RPMI8226 (cell line): ENCODE measurements around the gene GOPC.
A peak's percentile ranks its signal among the peaks of the same experiment; 100 is the strongest.
"Not testable (repeated sequence)": the region's sequence is repeated elsewhere in the genome, so short reads cannot be mapped to it uniquely, and the experiment has no call there.

Experiments used
- DNase-seq: peaks from one replicate; pipeline ENCODE4 v3.0.0-alpha.2; 2015

GOPC gene

DNA sequence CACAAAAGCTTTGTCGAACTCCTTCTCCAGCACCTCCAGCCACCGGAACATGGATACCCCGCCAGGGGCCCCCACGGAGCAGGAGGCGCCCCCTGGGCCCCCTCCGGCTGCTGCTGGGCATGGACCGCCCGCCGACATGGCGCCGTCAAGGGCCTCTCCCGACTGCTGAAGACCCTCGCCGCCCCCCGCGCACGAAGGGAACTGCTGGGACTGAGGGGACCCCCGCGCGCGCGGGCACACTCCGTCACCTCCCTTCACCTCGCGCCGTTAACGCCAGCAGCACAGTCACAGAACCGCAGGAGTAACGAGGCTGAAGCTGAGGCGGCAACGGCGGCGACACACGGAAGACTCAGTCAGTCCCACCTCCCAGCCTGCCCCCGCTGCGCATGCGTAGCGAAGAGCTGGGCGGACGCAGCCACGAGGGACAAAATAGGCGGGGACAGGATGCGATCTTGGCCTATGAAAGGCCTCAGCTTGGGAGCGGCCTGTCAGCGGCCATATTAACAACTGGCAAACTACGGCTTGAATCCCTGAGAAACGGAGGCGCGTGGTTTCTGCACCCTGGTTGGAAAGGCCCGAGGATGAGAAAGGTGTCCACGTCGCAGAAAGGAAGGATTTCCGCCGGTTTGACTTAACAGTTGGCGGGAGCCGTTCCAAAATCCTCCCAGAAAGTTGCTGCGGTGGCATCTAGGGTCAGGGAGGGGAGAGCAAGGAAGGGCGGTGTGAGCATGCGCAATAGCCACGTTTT lies at the start of gene GOPC:
Gene GOPC (minus strand): TSS at position 361 of the 748 bp plus-strand sequence. CDS start 223 bp downstream, at position 138.
- DNase-seq: peak; percentile 95

DNA sequence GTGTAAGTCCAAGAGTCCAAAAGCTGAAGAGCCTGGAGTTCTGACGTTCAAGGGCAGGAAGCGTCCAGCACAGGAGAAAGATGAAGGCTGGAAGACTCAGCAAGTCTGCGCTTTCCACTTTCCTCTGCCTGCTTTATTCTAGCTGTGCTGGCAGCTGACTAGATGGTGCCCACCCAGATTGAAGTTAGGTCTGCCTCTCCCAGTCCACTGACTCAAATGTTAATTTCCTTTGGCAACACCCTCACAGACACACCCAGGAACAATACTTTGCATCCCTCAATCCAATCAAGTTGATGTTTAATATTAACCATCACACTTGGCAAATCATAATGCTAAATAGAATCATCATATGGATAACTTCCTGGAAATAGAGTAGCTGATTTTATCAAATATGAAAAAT lies 49.7 kb upstream of the GOPC start:
- DNase-seq: not testable (repeated sequence)

DNA sequence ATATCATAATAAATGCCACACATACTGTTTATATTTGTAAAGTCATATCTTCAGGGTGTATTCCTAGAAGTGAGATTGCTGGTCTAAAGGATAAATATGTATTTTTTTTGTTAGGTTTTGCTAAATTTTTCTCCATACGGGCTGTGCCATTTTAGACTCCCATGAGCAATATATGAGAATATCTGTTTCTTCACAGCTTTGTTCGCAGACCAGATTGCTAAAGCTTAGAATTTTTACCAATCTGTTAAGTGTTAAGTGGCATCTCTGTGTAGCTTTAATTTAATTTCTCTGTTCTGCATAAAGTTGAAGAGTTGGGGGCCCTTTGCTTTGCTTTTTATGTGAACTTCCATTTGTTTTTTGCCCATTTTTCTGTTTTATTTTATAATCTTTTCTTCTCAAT lies 40.7 kb upstream of the GOPC start:
- no peak for DNase-seq

DNA sequence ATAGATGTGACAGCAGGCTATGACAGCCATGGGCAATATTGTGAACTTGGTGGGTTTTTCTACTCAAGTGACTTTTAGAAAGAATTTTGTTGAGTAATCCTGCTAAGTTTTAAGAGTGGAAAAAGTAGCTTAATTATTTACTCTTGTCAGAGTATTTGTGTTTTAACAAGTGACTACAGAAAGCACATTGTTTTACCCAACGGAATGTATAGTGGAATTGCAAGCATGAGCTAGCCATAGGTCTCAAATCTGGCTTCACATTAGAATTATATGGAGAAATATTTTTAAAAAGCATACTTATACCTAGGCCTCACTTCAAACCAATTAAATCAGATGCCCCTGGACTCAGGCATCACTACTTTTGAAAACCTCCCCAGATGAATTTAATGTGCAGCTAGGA lies 35.5 kb upstream of the GOPC start:
- no peak for DNase-seq

DNA sequence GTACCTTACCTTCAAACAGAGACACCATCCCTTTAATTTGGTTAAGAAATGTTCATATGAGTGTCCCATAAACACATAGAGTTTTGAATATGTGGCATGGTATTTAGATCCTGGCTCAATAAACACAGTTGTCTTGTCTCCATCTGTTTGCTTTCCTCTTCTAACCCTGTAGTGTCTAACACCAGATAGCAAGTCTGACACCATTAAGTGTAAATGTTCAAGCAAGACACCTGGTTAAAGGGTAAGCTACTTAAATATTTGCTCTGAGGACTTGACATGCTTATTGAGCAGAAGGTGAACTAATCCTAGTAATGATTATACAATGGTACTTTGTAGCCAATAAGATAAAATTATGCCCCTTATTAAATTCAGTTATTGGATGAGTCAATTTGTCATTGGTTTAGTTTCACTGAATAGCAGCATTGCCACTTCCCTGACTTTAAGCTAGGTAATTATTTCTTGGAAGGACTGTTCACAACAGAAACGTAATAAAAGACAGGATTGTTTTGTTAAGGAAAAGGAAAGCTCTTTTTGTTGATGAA lies 26.9 kb upstream of the GOPC start:
- DNase-seq: no peak

DNA sequence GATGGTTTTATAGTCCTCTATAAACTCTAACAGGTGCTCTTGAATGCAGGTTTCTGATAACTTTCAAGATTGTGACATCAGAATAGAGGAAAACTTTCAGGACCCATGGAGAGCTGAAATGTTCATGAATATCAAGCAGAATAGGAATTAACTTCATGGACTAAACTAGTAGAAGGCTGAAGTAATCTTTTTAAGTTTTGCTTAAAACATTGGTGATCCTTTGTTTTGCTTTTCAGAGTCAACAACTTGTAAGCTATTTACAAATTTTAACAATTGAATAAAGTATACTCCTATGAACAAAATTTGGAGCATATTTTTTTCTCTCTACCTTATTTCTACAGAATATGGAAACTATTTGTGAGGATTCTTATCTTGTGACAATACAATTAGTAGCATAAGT lies 25.2 kb upstream of the GOPC start:
- DNase-seq: no peak

DNA sequence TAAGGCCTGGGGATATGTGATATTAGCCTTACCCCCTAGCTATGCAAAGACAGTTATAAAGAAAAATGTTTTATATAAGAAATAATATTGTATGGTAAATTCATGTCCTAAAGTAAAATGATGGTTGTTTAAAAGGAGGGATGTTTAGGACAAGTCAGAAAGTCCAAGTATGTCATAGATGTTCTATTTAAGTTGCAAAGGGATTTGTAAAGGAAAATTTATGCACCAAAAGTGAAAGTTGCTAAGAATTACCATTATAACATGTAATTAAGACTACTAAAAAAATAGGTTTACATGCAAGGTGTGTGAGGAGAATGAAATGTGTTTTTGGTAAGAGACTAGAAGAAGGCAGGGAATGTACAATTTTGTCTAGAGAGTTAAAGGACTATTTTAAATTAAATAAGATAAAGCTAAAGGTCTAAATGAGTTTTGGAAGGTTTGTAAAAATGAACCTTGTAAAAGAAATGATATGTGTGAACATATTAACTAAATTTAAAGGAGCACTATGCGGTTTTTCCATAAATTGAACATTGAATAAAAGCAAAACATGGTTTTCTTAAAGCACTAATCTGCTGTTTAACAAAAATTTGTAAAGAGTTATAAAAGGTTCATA lies 22.7 kb upstream of the GOPC start:
- no peak for DNase-seq

DNA sequence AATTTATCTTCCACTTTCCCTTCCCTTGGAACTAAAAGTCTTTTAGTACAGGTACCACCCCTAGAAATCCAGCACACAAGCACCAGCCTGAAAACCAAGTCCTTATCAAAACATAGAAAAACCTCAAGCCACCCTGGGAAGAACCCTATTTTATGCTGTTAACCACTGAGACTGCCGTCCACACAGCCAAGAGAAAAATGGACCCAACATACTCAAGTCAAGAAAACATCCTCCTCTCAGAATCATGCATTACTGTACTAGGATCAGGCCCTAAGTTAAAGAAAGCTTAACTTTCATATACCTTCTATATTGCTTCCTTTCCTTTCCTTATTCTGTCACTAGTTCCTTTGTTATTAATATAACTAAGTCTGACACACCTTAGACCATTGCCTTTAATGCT lies 16.9 kb upstream of the GOPC start:
- no peak for DNase-seq

DNA sequence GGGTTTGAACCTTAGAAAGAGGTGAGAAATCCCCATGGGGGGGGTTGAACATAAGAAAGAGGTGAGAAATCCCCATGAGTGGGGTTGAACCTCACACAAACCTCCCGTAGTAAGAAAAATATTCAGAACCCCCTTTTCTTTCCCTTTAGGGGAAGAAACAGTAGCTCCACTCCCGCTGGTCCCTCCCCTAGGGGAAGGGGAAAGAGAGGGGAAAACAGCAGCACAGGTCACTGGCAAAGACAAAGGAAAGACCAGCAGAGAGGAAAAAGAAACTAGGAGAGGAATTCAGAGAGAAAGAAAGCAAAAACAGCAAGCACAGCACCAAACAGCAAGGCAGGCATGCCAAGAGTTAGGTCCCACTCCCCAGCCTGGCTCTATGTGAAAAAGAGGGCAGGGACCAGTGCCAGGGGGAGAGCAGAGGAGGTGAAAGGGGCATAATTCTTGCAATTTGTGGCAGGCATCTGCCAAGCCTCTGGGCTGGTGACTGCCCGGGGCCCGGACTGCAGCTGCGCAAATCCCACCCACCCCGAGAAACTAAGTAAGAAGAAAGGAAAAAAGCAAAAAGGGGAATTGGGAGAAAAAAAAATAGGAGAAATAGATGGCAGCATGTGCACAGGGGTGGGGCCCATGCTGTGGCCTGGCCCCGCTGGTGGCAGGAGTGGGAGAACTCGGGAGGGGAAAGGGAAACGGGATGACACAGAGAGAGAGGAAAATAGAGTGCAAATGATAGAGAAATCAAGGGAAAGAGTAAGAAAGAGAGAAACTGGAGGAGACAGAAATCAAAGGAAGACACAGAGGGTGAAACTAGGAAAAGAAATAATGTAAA lies 15.1 kb upstream of the GOPC start:
- no peak for DNase-seq

DNA sequence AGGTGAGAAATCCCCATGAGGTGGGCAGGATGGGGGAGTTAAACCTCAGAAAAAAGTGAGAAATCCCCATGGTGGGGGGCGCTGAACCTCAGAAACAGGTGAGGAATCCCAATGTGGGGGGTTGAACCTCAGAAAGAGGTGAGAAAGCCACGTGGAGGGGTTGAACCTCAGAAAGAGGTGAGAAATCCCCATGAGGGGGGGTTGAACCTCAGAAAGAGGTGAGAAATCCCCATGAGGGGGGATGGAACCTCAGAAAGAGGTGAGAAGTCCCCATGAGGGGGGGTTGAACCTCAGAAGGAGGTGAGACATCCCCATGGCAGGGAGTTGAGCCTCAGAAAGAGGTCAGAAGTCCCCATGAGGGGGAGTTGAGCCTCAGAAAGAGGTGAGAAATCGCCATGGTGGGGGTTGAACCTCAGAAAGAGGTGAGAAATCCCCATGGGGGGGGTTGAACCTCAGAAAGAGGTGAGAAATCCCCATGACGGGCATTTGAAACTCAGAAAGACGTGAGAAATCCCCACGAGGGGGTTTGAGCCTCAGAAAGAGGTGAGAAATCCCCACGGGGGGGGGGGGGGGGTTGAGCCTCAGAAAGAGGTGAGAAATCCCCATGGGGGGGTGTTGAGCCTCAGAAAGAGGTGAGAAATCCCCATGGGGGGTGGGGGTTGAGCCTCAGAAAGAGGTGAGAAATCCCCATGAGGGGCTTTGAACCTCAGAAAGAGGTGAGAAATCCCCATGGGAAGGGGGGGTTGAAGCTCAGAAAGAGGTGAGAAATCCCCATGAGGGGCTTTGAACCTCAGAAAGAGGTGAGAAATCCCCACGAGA lies 14.3 kb upstream of the GOPC start:
- no peak for DNase-seq

DNA sequence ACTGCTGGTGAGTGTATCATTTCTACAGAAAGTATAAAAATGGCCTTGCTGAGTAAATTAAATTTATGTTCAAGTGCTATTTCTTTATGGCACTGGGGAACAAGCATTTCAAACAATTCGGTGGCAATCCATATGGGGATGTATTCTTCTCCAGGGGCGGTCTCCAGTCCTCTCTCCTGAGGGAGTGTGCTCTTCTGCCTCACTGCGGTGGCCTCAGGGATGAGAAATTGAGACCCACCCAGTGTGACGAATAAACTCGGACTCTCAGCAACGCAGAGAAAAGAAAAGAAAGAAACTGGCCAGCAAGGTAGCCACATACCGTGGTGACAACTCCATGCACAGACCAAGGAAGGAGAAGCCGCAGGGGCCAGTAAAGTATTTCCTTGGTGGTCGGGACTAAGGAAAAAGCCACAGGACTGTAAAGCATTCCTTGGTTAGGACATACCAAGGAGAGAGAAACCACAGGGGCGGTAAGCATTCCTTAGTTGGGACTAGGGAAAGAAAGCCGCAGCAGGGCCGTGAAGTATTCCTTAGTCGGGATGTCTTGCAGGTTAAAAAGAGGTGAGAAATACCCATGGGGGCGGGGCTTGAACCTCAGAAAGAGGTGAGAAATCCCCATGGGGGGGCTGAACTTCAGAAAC lies 13.6 kb upstream of the GOPC start:
- no peak for DNase-seq

DNA sequence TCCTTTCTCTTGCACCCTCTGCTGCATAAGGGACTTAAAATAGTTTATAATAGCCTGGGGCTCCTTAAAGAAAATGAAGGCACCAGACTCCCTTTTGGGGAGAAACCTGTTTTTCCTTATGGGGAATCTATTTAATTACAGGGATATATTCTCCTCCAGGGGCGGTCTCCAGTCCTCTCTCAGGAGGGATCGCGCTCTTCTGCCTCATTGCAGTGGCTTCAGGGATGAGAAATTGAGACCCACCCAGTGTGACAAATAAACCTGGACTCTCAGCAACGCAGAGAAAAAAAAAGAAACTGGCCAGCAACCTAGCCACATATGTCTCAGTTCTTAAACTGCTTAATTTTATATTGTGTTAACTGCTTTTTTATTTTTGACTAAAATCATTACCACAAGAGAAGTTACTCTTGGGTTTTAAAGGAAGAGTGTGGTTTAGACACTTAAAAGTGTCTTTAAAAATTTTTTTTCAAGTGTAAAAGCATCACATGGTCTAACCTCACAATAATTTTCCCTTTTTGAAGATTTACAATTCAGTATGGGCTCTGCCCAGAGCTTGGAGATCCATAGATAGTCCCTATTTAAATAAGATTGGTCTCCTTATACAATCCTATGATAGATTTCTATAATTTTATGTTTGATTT lies 11.7 kb upstream of the GOPC start:
- DNase-seq: no peak

DNA sequence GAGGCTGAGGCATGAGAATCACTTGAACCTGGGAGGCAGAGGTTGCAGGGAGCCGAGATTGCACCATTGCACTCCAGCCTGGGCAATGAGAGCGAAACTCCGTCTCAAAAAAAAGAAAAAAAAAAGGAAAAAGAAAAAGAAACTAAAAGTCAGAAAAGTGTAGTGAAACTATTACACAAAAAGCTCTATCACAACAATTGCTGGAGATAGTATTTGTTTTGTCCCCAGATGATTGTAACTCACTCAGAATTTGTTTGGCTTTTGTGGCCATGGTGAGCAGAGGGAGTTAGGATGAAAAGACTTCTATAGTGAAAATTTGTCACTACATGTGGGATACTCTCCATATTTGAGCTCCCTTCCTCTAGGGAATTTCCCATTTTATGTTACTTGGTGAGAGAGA lies 5.2 kb upstream of the GOPC start:
- no peak for DNase-seq

DNA sequence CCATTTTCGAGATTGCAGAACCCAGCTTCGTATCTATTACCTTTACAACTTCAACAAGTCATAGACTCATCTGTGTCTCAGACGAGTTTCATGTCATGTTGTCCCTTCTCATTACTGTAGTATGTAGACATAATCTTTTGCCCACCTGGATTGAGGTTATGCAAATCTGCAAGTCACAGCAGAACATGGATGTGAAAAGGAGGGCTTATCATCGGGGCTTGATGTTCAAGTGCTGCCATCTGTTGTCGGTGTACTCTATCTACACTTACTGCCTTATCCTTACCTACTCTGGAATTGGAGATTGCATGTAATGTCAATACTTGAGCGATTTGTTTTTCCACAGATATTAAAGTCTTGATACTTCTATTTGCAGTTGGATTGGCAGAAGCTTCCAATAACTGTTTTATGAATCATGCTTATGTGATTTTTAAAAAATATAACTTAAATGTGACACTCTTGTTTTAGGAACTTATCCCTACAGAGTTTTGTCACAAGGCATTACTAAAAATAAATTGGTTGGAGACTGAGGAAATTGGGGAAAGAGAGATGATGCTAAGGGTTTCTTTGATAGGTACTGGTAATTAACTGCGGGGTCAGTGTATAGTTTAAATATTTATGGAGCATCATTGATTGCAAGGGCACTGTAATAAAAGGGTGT lies 3.0 kb upstream of the GOPC start:
- peak; percentile 47 for DNase-seq

DNA sequence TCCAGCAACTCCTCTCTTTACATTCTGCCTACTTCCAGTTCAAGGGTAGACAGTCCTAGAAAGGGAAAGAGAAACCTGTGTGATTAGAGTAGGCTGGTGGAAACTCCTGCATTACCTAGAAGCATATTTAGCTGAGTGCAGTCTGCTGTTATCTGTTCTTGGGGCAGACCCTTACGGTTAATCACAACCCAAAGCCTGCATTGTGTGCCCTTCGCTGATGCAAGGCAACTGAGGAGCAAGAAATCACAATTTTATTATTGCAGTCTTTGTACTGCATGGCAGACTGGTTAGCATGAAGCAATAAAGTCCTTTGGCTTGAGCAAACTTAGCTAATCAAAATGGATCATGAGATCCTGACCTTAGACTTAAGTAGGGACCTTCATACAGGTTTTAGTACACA lies 1.5 kb upstream of the GOPC start:
- DNase-seq: no peak

DNA sequence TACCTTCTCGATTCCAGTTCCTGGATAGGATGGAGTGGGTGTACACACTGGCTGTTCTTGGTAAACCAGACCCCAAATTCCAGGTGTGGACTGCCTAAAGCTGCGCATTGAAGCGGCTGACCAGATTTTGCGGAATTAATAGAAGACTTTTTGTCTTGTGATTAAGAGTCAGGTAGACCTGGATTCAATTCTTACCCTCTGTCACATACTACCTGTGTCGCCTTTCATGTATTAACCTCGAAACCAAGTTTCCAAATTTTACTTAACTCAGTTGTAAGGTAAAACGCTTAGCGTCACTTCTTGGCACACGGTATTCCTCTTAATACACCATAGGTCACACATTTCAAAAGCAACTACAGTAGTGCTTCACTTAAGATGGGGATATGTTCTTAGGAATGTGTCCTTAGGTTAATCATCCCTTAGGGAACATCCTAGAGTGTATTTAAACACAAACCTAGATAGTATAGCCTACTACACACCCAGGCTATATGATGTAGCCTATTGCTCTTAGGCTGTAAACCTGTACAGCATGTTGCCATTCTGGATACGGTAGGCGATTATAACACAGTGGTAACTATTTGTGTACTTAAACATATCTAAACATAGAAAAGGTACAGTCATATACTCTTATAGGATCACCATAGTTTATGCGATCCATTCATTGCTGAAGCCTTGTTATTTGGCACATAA lies 733 bp upstream of the GOPC start:
- DNase-seq: no peak

DNA sequence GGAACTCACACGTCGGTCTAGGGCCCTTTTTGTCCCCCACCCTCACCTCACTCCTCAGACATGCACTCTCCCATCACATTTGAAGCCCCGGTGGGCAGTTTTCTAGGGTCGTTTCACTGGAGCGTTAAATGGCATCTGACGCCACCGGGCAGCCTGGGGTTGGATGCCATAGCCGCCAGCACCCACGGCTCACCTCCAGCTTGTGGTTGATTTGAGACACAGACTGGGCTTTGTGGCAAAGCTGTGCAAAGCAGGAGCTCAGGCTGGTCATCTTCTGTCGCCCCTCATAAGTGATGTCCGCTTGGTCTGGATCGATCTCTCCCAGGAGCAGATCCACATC lies 530 bp downstream of the GOPC start:
- peak; percentile 52 for DNase-seq

DNA sequence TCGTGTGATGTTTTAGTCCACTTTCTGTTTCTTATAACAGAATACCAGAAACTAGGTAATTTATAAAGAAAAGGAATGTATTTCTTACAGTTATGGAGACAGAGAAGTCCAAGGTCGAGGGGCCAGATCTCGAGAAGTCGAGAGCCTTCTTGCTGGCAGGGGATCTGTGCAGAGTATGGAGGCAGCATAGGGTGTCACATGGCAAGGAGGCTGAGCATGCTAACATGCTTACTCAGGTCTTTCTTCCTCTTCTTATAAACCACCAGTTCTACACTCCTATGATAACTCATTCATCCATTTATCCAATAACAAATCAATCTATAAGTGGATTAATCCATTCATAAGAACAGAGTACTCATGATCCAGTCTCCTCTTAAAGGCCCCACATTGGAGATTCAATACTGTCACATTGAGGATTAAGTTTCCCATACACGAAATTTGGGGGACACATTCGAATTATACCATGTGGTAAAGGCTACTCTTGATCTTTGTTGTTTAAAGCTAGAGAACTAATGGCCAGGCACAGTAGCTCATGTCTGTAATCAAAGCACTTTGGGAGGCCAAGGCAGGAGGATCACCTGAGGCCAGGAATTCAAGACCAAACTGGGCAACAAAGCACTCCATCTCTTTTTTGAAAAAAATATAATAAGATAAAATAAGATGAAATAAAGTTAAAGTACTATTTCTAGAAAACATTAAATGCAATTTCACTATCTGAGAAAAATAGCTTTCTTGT lies 2.1 kb downstream of the GOPC start:
- peak; percentile 44 for DNase-seq

DNA sequence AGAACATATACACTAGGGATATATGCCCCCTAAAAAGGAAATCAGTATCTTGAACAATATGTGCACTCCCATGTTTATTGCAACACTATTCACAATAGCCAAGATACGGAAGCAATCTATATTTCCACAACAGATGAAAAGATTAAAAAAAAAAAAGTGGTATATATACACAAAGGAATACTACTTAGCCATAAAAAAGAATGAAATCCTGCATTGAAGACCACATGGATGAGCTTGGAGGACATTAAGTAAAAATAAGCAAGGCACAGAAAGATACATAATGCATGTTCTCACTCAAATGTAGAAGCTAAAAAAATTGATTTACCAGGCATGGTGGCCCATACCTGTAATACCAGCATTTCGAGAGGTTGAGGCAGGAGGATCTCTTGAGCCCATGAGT lies 4.6 kb downstream of the GOPC start:
- no peak for DNase-seq
